GM19372 (cell line): Measurements from ENCODE around the gene PLEKHN1.
"Not testable (repeated sequence)": the region's sequence is repeated elsewhere in the genome, so short reads cannot be mapped to it uniquely, and the experiment has no call there.

Experiments
- ATAC-seq: cut with Tn5 transposase; IDR thresholded peaks from one replicate; pipeline ENCODE4 v1.9.1; 2021; ENCODE audit warnings: mild to moderate bottlenecking, low read depth, moderate library complexity; ENCODE audit not compliant: unreplicated experiment

PLEKHN1 gene

GRCh38 chr1:971751-972506 is 5.6 kb downstream of the PLEKHN1 start:
- ATAC-seq, result no peak

- no peak for ATAC-seq
Measured at GRCh38 chr1:972726-973458, 6.6 kb downstream of the PLEKHN1 start.

- no peak for ATAC-seq
Measured at GRCh38 chr1:973459-974292, 7.4 kb downstream of the PLEKHN1 start.

GRCh38 chr1:974293-974640 is 8.0 kb downstream of the PLEKHN1 start:
- ATAC-seq, result no peak

- ATAC-seq, result no peak
Measured at GRCh38 chr1:974687-975328, 8.5 kb downstream of the PLEKHN1 start.

GRCh38 chr1:975365-975764 is 9.1 kb downstream of the PLEKHN1 start:
- no peak for ATAC-seq

- peak; percentile 56 for ATAC-seq
Measured at GRCh38 chr1:975896-976683, 9.8 kb downstream of the PLEKHN1 start.

GRCh38 chr1:976791-977190 is 10.5 kb downstream of the PLEKHN1 start:
- ATAC-seq, result not testable (repeated sequence)

GRCh38 chr1:978069-978834 is 12.0 kb downstream of the PLEKHN1 start:
- no peak for ATAC-seq

GRCh38 chr1:978835-979743 is 12.8 kb downstream of the PLEKHN1 start:
- ATAC-seq, result no peak

GRCh38 chr1:979744-980072 is 13.4 kb downstream of the PLEKHN1 start:
- ATAC-seq, result no peak

- no peak for ATAC-seq
Measured at GRCh38 chr1:980137-980571, 13.9 kb downstream of the PLEKHN1 start.

- ATAC-seq, result no peak
Measured at GRCh38 chr1:980602-981395, 14.5 kb downstream of the PLEKHN1 start.

- no peak for ATAC-seq
Measured at GRCh38 chr1:981491-981954, 15.2 kb downstream of the PLEKHN1 start.

GRCh38 chr1:981955-982558 is 15.8 kb downstream of the PLEKHN1 start, which contains the start of gene PERM1:
PERM1 (minus strand) TSS chr1:982093; CDS start chr1:981029, 1,064 bp downstream.
- ATAC-seq, result no peak

GRCh38 chr1:982765-983436 is 16.6 kb downstream of the PLEKHN1 start:
- no peak for ATAC-seq
